HG03196 (cell line): ENCODE results near the gene DIABLO.
"Not testable (repeated sequence)": the region's sequence is repeated elsewhere in the genome, so short reads cannot be mapped to it uniquely, and the experiment has no call there.

Experiments
- ATAC-seq: cut with Tn5 transposase; IDR thresholded peaks from one replicate; pipeline ENCODE4 v1.9.1; 2021; ENCODE audit not compliant: unreplicated experiment

Gene DIABLO

GRCh38 chr12:122225683-122226365, at the start of gene DIABLO:
Gene DIABLO (minus strand): TSS chr12:122226052. CDS start chr12:122226014, 38 bp downstream.
- ATAC-seq: peak; percentile 93

- no peak for ATAC-seq
Observed at GRCh38 chr12:122275459-122275858, 49.6 kb upstream of the DIABLO start.

- peak; percentile 87 for ATAC-seq
Observed at GRCh38 chr12:122266230-122266901, 40.5 kb upstream of the DIABLO start, which contains the start of gene VPS33A. Gene VPS33A (minus strand): TSS chr12:122266494. CDS start chr12:122266408, 86 bp downstream.

GRCh38 chr12:122265886-122266229, 40.0 kb upstream of the DIABLO start:
- ATAC-seq: peak; percentile 36

GRCh38 chr12:122265476-122265875, 39.6 kb upstream of the DIABLO start:
- ATAC-seq: no peak

GRCh38 chr12:122260735-122261134, 34.9 kb upstream of the DIABLO start:
- ATAC-seq: not testable (repeated sequence)

- not testable (repeated sequence) for ATAC-seq
Observed at GRCh38 chr12:122258939-122259338, 33.1 kb upstream of the DIABLO start.

- not testable (repeated sequence) for ATAC-seq
Observed at GRCh38 chr12:122258462-122258861, 32.6 kb upstream of the DIABLO start.

- no peak for ATAC-seq
Observed at GRCh38 chr12:122250536-122250935, 24.7 kb upstream of the DIABLO start.

- ATAC-seq: no peak
Observed at GRCh38 chr12:122250047-122250446, 24.2 kb upstream of the DIABLO start.

GRCh38 chr12:122245553-122245952, 19.7 kb upstream of the DIABLO start:
- ATAC-seq: no peak

- no peak for ATAC-seq
Observed at GRCh38 chr12:122244565-122245371, 18.9 kb upstream of the DIABLO start.

GRCh38 chr12:122243965-122244364, 18.1 kb upstream of the DIABLO start:
- ATAC-seq: no peak

- ATAC-seq: no peak
Observed at GRCh38 chr12:122238861-122239260, 13.0 kb upstream of the DIABLO start.

- ATAC-seq: no peak
Observed at GRCh38 chr12:122235741-122236140, 9.9 kb upstream of the DIABLO start.

- ATAC-seq: no peak
Observed at GRCh38 chr12:122232691-122233090, 6.8 kb upstream of the DIABLO start.

- ATAC-seq: no peak
Observed at GRCh38 chr12:122230798-122231197, 4.9 kb upstream of the DIABLO start.

GRCh38 chr12:122228092-122228491, 2.2 kb upstream of the DIABLO start:
- ATAC-seq: no peak

- ATAC-seq: no peak
Observed at GRCh38 chr12:122227341-122227740, 1.5 kb upstream of the DIABLO start.

- ATAC-seq: no peak
Observed at GRCh38 chr12:122226366-122227125, 694 bp upstream of the DIABLO start.

GRCh38 chr12:122216445-122216844, 9.4 kb downstream of the DIABLO start:
- no peak for ATAC-seq
